Neural cell (in vitro differentiated cells): ENCODE data around the gene DNAAF2. TPM values are rescaled to one million over a fixed set of nuclear protein-coding genes. Genes with fewer than 3 reads are reported as not detected.

ENCODE experiments used
- H2AFZ ChIP-seq: fragments of 200-600, 300-800 bp; sonication (generic), shearing (Covaris generic); 2 replicates; pipeline ENCODE4 v1.6.0; 2014; ENCODE audit warnings: low read depth, mild to moderate bottlenecking, antibody characterized with exemption, low read length, moderate library complexity
- H3F3A ChIP-seq: fragments of 200-600 bp; shearing (Covaris generic); 2 replicates; pipeline ENCODE4 v1.6.1; 2016; ENCODE audit warnings: mild to moderate bottlenecking, moderate library complexity, mixed read lengths, antibody characterized with exemption, low read length; ENCODE audit not compliant: insufficient read depth, poor library complexity, severe bottlenecking
- H3K27ac ChIP-seq: fragments of 200-600, 300-800 bp; sonication (generic), shearing (Covaris generic); 2 replicates; pipeline ENCODE4 v1.5.1; 2014; ENCODE audit warnings: mild to moderate bottlenecking, low read length, moderate library complexity
- H3K27me3 ChIP-seq: fragments of 300-800, 200-600 bp; sonication (generic), shearing (Covaris generic); 2 replicates; pipeline ENCODE4 v1.6.0; 2014; ENCODE audit warnings: mild to moderate bottlenecking, low read depth, low read length, moderate library complexity; ENCODE audit not compliant: insufficient read depth
- H3K36me3 ChIP-seq: fragments of 300-800, 200-600 bp; sonication (generic), shearing (Covaris generic); 2 replicates; pipeline ENCODE4 v1.5.1; 2014; ENCODE audit warnings: mild to moderate bottlenecking, antibody characterized with exemption, low read length, moderate library complexity; ENCODE audit not compliant: insufficient read depth
- H3K4me2 ChIP-seq: fragments of 300-800, 200-600 bp; sonication (generic), shearing (Covaris generic); 2 replicates; pipeline ENCODE4 v1.6.0; 2014; ENCODE audit warnings: mild to moderate bottlenecking, low read length
- H3K4me3 ChIP-seq: fragments of 300-800, 200-600 bp; sonication (generic), shearing (Covaris generic); 2 replicates; pipeline ENCODE4 v1.5.1; 2014; ENCODE audit warnings: mild to moderate bottlenecking, low read length, moderate library complexity
- H3K79me2 ChIP-seq: fragments of 200-600 bp; shearing (Covaris generic); replicated peaks from 2 replicates; pipeline ENCODE4 v1.6.0; 2014; ENCODE audit warnings: mild to moderate bottlenecking, low read length, moderate library complexity; ENCODE audit not compliant: insufficient read depth
- H3K9ac ChIP-seq: fragments of 300-800, 200-600 bp; sonication (generic), shearing (Covaris generic); 2 replicates; pipeline ENCODE4 v1.6.1; 2016; ENCODE audit warnings: mild to moderate bottlenecking, low read length, mixed read lengths
- H3K9me2 ChIP-seq: fragments of 200-600 bp; shearing (Covaris generic); 2 replicates; pipeline ENCODE4 v1.6.1; 2016; ENCODE audit warnings: mild to moderate bottlenecking, low read length, mixed read lengths; ENCODE audit not compliant: insufficient read depth
- H3K9me3 ChIP-seq: fragments of 200-600, 300-800 bp; sonication (generic), shearing (Covaris generic); 2 replicates; pipeline ENCODE4 v1.6.1; 2016; ENCODE audit warnings: mild to moderate bottlenecking, mixed run types, low read length, moderate library complexity, mixed read lengths
- H4K20me1 ChIP-seq: fragments of 200-600 bp; shearing (Covaris generic); 2 replicates; pipeline ENCODE4 v1.6.1; 2016; ENCODE audit warnings: mild to moderate bottlenecking, mixed run types; ENCODE audit not compliant: insufficient read depth
- EP300 ChIP-seq: fragments of 450-650 bp; conservative IDR thresholded peaks from 2 replicates; pipeline ENCODE4 v1.6.1; 2014; ENCODE audit warnings: antibody characterized with exemption, mild to moderate bottlenecking, moderate library complexity; ENCODE audit not compliant: poor library complexity, severe bottlenecking
- EZH2 ChIP-seq: fragments of 200-600, 300-800 bp; shearing (Covaris generic), sonication (generic); IDR thresholded peaks from 2 replicates; pipeline ENCODE4 v1.6.1; 2014; ENCODE audit warnings: antibody characterized with exemption, low read length, borderline replicate concordance, mild to moderate bottlenecking; ENCODE audit not compliant: insufficient read depth, poor library complexity, severe bottlenecking
- MXI1 ChIP-seq: fragments of 450-650 bp; conservative IDR thresholded peaks from 2 replicates; pipeline ENCODE4 v1.6.1; 2014; ENCODE audit warnings: antibody characterized with exemption, mild to moderate bottlenecking; ENCODE audit not compliant: poor library complexity, severe bottlenecking
- POLR2AphosphoS5 ChIP-seq: IDR thresholded peaks from 2 replicates; pipeline ENCODE4 v1.6.1; 2012
- RAD21 ChIP-seq: fragments of 450-650 bp; conservative IDR thresholded peaks from 2 replicates; pipeline ENCODE4 v1.6.1; 2014; ENCODE audit warnings: antibody characterized with exemption, mild to moderate bottlenecking, moderate library complexity
- SMC3 ChIP-seq: fragments of 450-650 bp; conservative IDR thresholded peaks from 2 replicates; pipeline ENCODE4 v1.6.1; 2014; ENCODE audit warnings: antibody characterized with exemption, mild to moderate bottlenecking, moderate library complexity; ENCODE audit not compliant: poor library complexity
- TAF1 ChIP-seq: IDR thresholded peaks from 2 replicates; pipeline ENCODE4 v1.6.1; 2012; ENCODE audit warnings: low read depth
- polyA plus RNA-seq: library from polyadenylated mRNA; depleted of rRNA; stranded (reverse); fragments of >200 nt; gene quantifications from 2 replicates; pipeline ENCODE4 v1.2.3, GENCODE V29; 2014
- TF ChIP-seq, protein P1 (sequence below): fragments of 450-650 bp; IDR thresholded peaks from 2 replicates; pipeline ENCODE4 v1.5.1; 2014; ENCODE audit warnings: antibody characterized with exemption, mild to moderate bottlenecking, moderate library complexity; ENCODE audit not compliant: poor library complexity, severe bottlenecking
- TF ChIP-seq, protein P2 (sequence below): IDR thresholded peaks from 2 replicates; pipeline ENCODE4 v1.6.1; 2012; ENCODE audit warnings: borderline replicate concordance

The DNAAF2 gene
- polyA plus RNA-seq, 1 donor from 2014 or later = 41.6 TPM

DNA sequence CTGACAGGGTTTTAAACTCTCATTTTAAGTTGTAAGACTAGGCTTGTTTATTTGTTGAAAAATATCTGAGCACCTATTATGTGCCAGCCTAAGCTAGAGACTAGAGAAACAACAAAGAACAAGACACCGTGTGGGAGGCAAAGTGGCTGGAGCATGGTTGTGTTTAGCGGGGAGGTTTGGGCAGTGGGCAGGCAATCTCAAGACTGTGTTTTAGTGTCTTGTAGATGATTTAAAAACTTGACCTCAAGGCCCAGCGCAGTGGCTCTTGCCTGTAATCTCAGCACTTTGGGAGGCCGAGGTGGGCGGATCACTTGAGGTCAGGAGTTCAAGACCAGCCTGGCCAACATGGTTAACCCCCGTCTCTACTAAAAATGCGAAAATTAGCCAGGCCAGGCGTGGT is 22.4 kb downstream of the DNAAF2 start:
- Histone ChIP-seq H3K79me2 (peaks cover 1% of the 10 kb centered on the region), H2AFZ (no peak overlapping the region)

DNA sequence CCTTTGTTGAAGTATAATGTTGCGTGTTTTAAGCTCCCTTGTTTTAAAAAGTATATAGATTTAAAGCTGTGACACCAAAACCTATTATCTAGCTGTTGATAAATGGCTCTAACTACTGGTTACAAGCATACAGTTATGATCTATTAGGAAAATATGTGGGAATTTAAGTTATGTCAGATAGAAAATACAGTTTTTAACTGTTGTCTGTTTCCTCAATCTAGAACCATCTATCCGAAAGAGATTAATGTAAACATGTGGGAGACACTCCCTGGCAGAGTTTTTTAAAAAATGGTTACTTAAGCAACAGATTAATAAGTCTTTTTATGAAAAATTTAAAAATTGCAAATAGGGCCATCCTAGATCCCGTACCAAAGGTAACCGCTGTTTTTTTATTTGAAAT is 22.8 kb downstream of the DNAAF2 start:
- no peaks in the 10 kb centered on the region for H3F3A ChIP-seq
- H4K20me1 ChIP-seq = no peaks in the 10 kb centered on the region
- peaks cover 2% of the 10 kb centered on the region for H3K36me3 ChIP-seq
- no peak overlapping the region for H3K4me3 ChIP-seq
- no peak overlapping the region for H3K27ac ChIP-seq
- no peak overlapping the region for H2AFZ ChIP-seq
- TF ChIP-seq EZH2 (no peak), TAF1 (no peak), RAD21 (no peak), SMC3 (no peak), POLR2AphosphoS5 (no peak), EP300 (no peak), MXI1 (no peak)
- TF ChIP-seq, protein P1, sequence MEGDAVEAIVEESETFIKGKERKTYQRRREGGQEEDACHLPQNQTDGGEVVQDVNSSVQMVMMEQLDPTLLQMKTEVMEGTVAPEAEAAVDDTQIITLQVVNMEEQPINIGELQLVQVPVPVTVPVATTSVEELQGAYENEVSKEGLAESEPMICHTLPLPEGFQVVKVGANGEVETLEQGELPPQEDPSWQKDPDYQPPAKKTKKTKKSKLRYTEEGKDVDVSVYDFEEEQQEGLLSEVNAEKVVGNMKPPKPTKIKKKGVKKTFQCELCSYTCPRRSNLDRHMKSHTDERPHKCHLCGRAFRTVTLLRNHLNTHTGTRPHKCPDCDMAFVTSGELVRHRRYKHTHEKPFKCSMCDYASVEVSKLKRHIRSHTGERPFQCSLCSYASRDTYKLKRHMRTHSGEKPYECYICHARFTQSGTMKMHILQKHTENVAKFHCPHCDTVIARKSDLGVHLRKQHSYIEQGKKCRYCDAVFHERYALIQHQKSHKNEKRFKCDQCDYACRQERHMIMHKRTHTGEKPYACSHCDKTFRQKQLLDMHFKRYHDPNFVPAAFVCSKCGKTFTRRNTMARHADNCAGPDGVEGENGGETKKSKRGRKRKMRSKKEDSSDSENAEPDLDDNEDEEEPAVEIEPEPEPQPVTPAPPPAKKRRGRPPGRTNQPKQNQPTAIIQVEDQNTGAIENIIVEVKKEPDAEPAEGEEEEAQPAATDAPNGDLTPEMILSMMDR = no peak
- TF ChIP-seq, protein P2, sequence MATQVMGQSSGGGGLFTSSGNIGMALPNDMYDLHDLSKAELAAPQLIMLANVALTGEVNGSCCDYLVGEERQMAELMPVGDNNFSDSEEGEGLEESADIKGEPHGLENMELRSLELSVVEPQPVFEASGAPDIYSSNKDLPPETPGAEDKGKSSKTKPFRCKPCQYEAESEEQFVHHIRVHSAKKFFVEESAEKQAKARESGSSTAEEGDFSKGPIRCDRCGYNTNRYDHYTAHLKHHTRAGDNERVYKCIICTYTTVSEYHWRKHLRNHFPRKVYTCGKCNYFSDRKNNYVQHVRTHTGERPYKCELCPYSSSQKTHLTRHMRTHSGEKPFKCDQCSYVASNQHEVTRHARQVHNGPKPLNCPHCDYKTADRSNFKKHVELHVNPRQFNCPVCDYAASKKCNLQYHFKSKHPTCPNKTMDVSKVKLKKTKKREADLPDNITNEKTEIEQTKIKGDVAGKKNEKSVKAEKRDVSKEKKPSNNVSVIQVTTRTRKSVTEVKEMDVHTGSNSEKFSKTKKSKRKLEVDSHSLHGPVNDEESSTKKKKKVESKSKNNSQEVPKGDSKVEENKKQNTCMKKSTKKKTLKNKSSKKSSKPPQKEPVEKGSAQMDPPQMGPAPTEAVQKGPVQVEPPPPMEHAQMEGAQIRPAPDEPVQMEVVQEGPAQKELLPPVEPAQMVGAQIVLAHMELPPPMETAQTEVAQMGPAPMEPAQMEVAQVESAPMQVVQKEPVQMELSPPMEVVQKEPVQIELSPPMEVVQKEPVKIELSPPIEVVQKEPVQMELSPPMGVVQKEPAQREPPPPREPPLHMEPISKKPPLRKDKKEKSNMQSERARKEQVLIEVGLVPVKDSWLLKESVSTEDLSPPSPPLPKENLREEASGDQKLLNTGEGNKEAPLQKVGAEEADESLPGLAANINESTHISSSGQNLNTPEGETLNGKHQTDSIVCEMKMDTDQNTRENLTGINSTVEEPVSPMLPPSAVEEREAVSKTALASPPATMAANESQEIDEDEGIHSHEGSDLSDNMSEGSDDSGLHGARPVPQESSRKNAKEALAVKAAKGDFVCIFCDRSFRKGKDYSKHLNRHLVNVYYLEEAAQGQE = no peak
- H3K79me2 ChIP-seq = no peaks in the 10 kb centered on the region
- no peaks in the 10 kb centered on the region for H3K9me3 ChIP-seq
- H3K9ac ChIP-seq = no peak overlapping the region
- no peak overlapping the region for H3K4me2 ChIP-seq
- H3K9me2 ChIP-seq = no peaks in the 10 kb centered on the region
- H3K27me3 ChIP-seq = no peaks in the 10 kb centered on the region

More for the DNA sequence above, 22.4 kb downstream of the DNAAF2 start:
- no peaks in the 10 kb centered on the region for H3K27me3 ChIP-seq
- H3K9me3 ChIP-seq = no peaks in the 10 kb centered on the region
- no peak overlapping the region for H3K4me3 ChIP-seq
- no peaks in the 10 kb centered on the region for H4K20me1 ChIP-seq
- no peak overlapping the region for H3K9ac ChIP-seq
- H3K4me2 ChIP-seq = no peak overlapping the region
- peaks cover 6% of the 10 kb centered on the region for H3K36me3 ChIP-seq
- no peaks in the 10 kb centered on the region for H3F3A ChIP-seq
- H3K9me2 ChIP-seq = no peaks in the 10 kb centered on the region
- H3K27ac ChIP-seq = no peak overlapping the region
- no peak for TF ChIP-seq EP300
- TF ChIP-seq, protein P1 = no peak
- TF ChIP-seq TAF1 = no peak
- no peak for TF ChIP-seq MXI1
- no peak for TF ChIP-seq POLR2AphosphoS5
- no peak for TF ChIP-seq EZH2
- TF ChIP-seq, protein P2 = no peak
- no peak for TF ChIP-seq SMC3
- no peak for TF ChIP-seq RAD21
